Islet of Langerhans (tissue), 1 donor: Measurements from ENCODE around the gene MYH14.

Experiments used
- FAIRE-seq: peaks from one replicate; lab custom pipeline; 2011; peaks lifted over from hg19 to GRCh38; lab: Jason Lieb, UNC

Gene MYH14

GRCh38 chr19:50203281-50204080, at the start of gene MYH14:
MYH14 (plus strand) TSS chr19:50203622; CDS start chr19:50210366, 6,744 bp downstream.
- peak; percentile 21 for FAIRE-seq

DNA sequence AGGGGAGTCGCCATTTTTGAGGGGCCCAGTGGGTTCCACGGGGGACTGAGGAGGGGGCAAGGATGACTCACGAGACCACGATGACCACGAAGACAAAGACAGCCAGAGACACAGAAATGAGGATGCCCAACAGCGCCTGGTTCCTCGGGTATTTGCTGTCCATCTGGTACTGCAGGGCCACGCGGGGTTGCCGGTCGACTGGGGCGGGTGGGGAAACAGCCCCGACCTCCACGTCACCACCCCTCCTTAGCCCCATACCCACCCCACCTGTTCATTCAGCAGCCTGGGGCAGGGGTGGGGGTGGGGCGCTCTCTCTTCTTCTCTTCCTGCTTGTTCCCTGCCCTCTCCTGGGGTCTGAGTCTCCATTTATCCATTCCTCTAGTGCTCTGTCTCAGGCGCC, 48.9 kb upstream of the MYH14 start:
- FAIRE-seq: no peak

DNA sequence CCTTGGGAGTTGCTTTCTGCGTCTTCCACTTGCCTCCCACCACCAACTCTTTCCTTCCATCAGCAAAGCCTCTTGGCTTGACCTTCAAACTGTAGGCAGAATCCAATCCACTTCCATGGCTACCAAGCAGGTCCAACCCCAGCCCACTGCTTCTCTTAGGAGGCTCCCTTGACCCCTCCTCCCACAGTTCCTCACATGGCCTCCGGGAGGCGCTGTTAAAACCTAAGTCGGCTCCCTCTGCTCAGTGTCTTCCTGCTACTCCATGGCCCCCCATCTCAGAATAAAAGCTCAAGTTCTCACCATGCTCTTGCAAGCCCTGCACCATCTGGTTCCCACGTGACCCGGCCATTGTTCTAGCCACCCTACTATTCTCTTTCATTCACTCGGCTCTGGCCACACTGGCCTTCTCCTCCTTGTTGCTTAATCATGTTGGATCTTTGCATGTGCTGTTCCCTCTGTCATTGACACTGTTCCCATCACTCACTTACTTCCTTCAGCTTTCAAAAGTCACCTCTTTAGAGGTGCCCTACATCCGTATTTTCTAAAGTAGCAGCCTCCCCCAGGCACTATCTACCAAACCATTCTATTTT, 47.8 kb upstream of the MYH14 start:
- FAIRE-seq: no peak

- FAIRE-seq: no peak
Observed at GRCh38 chr19:50158577-50158976, 44.8 kb upstream of the MYH14 start.

GRCh38 chr19:50159078-50159477, 44.3 kb upstream of the MYH14 start:
- no peak for FAIRE-seq

DNA sequence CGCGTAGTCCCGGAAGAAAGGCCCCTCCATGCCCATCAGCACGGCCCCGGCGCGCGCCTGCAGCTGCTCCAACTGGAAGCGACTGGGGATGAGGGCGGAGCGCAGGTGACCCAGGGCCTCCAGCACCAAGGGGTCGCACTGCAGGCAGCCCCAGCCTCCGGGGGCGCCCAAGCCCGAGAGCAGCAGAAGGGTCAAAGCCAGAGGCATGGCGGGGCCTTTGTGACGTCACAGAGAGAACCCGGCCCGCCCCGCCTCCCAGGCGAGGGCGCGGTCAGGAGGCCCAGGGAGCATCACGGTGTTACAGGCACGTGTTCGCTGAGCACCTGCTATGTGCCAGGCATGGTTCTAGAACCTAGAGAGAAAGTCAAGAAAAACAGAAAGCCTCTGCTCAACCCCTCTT, 40.4 kb upstream of the MYH14 start, which contains the start of gene IZUMO2:
TSS of gene IZUMO2 (minus strand) at position 294 of the 400 bp plus-strand sequence. CDS start at position 207, 87 bp downstream.
- FAIRE-seq: no peak

DNA sequence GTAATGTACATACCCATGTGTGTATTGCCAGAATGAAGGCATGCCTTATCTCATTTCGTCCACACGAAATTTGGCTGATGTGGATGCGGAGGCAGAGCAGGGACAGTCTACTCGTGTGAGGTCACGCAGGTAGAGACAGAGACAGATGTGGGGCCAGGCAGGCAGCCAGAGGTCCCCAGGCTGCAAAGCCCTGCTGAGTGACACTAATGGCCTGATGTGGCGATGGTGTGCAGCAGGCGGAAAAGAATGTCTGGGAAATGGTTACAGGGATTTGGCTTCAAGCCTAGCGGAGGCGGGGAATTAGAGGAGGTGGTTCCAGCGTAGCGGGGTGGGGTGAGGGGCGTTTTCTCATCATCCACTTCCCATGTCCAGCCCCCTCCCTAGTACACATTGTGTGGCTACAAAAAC, 36.1 kb upstream of the MYH14 start:
- peak; percentile 89 for FAIRE-seq

DNA sequence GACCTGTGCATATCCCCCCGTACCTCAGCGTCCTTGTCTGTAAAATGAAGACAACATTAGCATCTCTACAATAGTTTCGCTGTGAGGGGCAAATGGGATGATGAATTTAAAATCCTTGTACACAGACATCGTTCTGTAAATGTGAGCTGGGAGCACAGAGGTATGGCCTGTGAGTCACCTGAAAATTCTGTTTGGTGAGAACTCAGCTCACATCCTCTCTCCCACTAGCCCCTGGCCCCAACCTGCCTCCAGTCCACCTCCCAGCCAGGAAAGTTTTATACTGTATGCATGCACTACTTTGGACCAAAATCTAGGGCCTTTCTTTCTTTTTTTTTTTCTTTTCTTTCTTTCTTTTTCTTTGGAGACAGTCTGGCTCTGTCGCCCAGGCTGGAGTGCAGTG, 31.7 kb upstream of the MYH14 start:
- no peak for FAIRE-seq

DNA sequence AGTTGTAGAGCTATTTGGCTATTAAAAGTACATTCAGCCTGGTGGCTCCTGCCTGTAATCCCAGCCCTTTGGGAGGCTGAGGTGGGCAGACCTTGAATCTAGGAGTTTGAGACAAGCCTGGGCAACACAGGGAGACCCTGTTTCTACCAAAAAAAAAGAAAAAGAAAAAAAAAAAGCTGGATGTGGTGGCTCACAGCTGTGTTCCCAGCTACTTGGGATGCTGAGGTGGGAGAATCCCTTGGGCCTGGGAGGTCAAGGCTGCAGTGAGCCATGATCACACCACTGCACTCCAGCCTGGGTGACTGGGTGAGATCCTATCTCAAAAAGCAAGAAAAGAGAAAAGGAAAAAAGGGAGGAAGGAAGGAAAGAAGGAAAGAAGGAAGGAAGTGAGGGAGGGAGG, 30.7 kb upstream of the MYH14 start:
- FAIRE-seq: no peak

DNA sequence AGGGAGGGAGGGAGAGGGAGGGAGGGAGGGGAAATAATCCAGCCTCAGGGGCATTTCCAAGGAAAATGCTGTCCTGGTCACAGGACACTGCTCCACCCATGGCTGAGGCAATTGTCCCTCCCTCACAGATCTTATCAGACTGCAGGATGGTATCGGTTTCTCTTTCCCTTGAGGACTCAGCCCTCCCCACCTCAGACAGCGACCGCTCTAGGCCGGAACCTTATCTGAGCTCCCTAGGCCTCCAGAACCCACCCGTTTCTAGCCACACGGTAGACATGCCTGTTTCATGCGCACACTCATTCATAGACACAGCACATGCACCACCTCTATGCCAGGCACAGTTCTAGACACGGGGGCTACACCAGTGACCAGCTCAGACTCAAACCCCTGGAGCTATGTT, 30.3 kb upstream of the MYH14 start:
- no peak for FAIRE-seq

DNA sequence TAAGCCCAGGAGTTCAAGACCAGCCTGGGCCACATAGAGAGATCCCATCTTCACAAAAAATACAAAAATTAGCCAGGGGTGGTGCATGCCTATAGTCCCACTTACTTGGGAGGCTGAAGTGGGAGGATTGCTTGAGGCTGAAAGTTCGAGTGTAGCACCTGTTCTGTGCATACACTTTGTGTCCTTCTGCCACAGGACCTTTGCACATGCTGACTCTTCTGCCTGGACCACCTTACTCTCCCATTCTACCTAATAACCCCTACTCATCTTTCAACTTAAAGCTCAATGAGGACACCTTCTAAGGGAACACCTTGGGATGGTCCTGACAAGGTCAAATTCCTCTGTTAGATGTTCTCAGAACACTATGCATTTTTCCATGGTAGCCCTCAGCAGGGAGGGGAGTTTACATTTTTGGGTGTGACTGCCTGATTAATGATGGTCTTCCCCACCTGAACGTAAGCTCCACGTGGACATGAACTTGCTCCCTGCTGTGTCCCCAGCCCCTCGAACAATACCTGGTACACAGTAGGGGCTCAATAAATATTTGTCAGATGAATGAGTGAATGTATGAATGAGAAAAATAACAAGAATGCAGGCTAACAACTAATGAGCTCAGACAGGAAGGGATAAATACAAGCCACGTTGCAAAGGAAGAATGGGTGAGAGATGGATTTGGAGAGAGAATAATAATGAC, 29.2 kb upstream of the MYH14 start:
- FAIRE-seq: no peak

GRCh38 chr19:50175924-50176323, 27.5 kb upstream of the MYH14 start:
- no peak for FAIRE-seq

DNA sequence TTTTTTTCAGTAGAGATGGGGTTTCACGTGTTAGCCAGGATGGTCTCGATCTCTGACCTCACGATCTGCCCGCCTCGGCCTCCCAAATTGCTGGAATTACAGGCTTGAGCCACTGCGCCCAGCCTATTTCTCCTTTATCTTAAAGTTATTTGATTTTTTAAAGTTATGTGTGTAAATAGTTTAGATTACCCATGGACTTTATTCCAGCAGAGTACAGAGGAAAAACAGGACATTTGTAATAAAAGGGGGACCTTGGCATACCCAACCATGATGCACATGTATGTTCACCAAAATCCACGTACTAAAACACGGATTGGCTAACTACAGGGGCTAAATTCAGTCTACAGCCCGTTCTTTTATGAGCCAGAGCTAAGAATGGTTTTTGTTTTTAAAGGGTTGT, 26.6 kb upstream of the MYH14 start:
- no peak for FAIRE-seq

- FAIRE-seq: no peak
Observed at GRCh38 chr19:50178320-50178719, 25.1 kb upstream of the MYH14 start.

- peak; percentile 24 for FAIRE-seq
Observed at GRCh38 chr19:50178859-50179537, 24.4 kb upstream of the MYH14 start.

DNA sequence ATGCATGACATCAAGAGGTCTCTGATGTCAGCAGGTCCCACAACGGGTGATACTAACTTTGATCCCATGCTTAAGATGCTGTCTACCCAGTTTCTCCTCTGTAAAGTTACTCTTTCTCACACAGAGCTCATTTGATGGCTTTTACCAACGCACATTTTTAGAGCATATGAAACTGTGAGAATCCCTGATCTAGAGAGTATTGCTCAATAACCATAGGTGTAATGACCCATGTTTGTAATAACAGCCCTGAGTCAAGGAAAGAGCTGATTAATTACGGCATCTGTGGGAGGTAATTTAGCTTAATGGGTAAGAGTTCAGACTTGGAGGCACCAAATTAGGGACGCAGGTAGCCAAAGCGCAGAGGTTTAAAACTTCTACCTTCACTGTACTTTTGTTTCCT, 22.3 kb upstream of the MYH14 start:
- peak; percentile 98 for FAIRE-seq

DNA sequence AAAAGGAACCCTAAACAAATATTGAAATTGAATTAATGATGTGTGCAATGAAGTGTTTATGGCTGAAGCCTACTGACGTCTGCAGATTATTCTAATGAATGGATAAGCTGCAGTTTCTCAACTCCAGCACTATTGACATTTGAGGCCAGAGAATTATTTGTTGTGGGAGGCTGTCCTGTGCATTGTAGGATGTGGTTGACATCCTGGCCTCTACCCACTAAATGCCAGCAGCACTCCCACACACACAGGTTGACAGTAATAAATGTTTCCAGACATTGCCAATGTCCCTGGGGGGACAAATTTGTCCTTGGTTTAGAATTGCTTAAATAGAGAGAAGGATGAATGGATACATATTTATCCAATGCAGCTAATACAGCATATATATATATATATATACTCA, 19.2 kb upstream of the MYH14 start:
- peak; percentile 97 for FAIRE-seq

GRCh38 chr19:50187937-50188336, 15.5 kb upstream of the MYH14 start:
- no peak for FAIRE-seq

GRCh38 chr19:50189331-50189730, 14.1 kb upstream of the MYH14 start:
- no peak for FAIRE-seq

GRCh38 chr19:50190439-50190891, 13.0 kb upstream of the MYH14 start:
- no peak for FAIRE-seq

GRCh38 chr19:50191216-50191615, 12.2 kb upstream of the MYH14 start:
- no peak for FAIRE-seq

DNA sequence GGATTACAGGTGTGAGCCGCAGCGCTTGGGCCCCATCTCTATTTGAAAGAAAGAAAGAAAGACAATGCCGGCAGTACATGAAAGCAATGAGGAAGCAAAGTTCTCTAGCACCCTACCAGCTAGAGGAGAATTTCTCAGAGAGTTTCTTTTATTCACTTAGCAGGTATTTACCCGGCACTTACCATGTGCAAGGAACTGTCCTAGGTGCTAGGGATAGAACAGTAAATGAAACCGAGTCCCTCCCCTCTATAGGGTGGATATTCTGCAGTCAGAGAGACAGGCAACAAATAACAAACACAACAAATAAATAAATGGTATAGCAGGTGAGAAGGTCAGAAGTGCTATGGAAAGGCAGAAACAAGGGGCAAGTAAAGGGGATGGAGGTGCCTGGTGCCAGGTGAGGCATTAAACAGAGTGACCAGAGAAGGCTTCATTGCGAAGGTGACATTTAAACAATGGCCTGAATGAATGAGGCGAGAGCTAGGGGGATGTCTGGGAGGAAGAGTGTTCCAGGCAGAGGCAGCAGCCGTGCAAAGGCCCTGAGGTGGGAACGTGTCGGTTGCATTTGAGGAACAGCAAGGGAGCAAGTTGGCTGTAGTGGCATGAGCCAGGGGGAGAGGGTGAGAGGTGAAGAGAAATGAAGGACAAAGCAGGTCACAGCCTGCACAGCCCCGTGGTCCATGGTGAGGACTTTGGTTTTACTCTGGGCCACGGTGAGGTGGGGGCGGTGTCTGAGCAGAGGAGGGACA, 10.8 kb upstream of the MYH14 start:
- no peak for FAIRE-seq
